Measurements from ENCODE around the gene HS6ST3. TPM values are rescaled to one million over a fixed set of nuclear protein-coding genes. Genes with fewer than 3 reads are reported as not detected.

The HS6ST3 gene
- total RNA-seq, 8 experiments from 2014 or later: 0.04 to 17.2 (median 4.5) TPM

DNA sequence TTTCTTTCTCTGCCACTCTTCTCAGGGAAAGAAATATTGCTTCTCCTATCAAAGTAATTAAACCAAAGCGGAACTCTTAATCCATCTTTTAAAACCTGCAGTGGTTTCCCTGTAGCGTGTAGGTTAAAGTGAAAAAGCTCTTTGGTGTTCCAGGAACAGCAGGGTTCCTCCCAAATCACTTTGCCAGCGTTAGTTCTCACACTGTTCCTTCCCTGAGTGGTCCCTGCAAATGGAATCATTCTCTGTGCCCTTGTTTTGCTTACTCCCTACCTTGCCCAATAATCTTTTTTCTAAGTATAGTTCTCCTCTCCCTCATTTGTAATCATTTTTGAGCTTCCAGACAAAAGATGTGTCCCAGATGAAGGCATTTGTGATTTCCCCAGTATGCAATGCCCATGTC is 207.5 kb downstream of the HS6ST3 start:
- ATAC-seq (replicated peaks in 6 of 8): no peak
- WGBS, 10 experiments: 0 to 100% (median 63%) methylated on average over 1 to 3 of the region's 3 CpGs
- Histone ChIP-seq H3K4me1 (replicated peaks in 1 of 2) (peaks cover 6 to 7% of the 10 kb centered on the region in 2 donors), H3K27ac (no peak overlapping the region), H3K4me3 (no peak overlapping the region)
- in situ Hi-C loops (cut with MboI; ENCODE audit: low pct_unique_long_range_greater_than_20kb in 2 of 9, low sequenced_read_pairs in 9 of 9, unreplicated experiment in 9 of 9): no loop called here

DNA sequence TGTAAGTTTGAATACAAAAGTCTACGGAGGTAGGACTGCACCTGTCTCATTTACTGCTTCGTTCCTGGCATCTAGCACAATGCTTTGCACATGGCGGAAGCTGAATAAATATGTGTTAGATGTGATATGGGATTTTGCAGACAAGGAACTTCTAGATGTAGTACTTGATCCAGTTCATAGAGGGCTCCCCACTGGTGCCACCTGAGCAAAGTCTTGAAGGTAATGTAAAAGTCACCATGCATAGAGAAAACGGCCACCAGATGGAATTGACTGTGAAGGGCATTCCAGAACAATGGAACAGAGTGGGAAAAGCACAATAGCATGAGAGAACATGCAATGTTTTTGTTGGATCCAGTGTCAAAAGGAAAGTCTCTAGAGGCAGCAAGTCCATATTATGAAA is 209.3 kb downstream of the HS6ST3 start:
- WGBS, 10 experiments: 8 to 100% (median 73%) methylated on average over 1 to 4 of the region's 4 CpGs
- no peak for ATAC-seq (replicated peaks in 6 of 8)
- no peak overlapping the region for H3K27ac ChIP-seq

DNA sequence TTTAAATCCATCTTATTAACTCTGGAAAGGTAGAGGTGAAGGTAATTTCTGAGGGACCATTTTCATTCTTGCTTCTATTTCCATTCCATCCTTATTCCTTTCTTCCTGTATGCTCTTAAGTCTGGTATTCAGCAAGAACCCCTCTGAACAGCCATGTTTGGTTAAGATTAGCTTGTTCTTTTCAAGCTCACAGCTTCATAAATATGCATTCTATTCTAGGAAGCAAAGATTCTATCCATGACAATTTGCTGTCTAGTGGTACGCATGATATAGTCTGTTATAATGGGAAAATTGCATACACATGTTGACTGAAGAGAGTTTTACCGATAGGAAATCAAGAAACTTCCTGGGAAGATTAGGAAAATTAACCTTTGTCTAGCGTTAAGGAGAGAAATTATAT is 218.7 kb downstream of the HS6ST3 start:
- H3K4me3 ChIP-seq: no peak overlapping the region
- ATAC-seq (replicated peaks in 6 of 8): peak in 1 of 8 experiments; percentile 58
- 10 to 100% (median 80%) methylated on average over 1 to 3 of the region's 3 CpGs; no CpG with 5 or more reads in 1 of the 10 experiments for WGBS, 10 experiments
- H3K4me1 ChIP-seq (replicated peaks in 1 of 2): peaks cover 0 to 11% of the 10 kb centered on the region in 2 donors
- H3K27ac ChIP-seq: no peak overlapping the region
- in situ Hi-C loops (cut with MboI; ENCODE audit: low pct_unique_long_range_greater_than_20kb in 2 of 9, low sequenced_read_pairs in 9 of 9, unreplicated experiment in 9 of 9): no loop called here

More for the DNA sequence above, 209.3 kb downstream of the HS6ST3 start:
- H3K4me1 ChIP-seq (replicated peaks in 1 of 2): peaks cover 6 to 7% of the 10 kb centered on the region in 2 donors
- no peak overlapping the region for H3K4me3 ChIP-seq
- in situ Hi-C loops (cut with MboI; ENCODE audit: low pct_unique_long_range_greater_than_20kb in 2 of 9, low sequenced_read_pairs in 9 of 9, unreplicated experiment in 9 of 9): no loop called here

DNA sequence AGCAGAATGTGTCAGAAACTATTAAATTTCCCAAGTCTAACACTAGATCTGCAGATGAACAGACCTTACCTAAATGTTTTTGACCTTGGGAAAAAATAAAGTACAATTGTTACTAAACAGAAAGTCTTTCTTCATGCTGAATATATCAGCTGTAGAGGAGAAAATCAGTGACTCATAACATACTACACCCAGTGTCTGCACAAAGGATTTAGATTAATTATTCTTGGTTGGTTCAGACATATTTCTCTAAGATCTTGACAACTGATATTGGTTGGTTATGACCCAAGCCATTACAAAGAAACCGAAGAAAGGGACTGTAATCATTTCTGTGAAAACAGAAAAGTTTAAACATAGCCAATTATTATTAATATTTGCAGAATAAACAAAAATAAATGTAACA is 225.1 kb downstream of the HS6ST3 start:
- ATAC-seq (replicated peaks in 6 of 8): peak in 6 of 8 experiments; percentile 42 to 79 (median 66)
- H3K27ac ChIP-seq: no peak overlapping the region
- in situ Hi-C loops (cut with MboI; ENCODE audit: low pct_unique_long_range_greater_than_20kb in 2 of 9, low sequenced_read_pairs in 9 of 9, unreplicated experiment in 9 of 9): no loop called here
- 0 to 86% (median 34%) methylated on average over 1 of the region's 1 CpG; no CpG with 5 or more reads in 2 of the 10 experiments for WGBS, 10 experiments
- peaks cover 0 to 6% of the 10 kb centered on the region in 2 donors for H3K4me1 ChIP-seq (replicated peaks in 1 of 2)
- no peak overlapping the region for H3K4me3 ChIP-seq

DNA sequence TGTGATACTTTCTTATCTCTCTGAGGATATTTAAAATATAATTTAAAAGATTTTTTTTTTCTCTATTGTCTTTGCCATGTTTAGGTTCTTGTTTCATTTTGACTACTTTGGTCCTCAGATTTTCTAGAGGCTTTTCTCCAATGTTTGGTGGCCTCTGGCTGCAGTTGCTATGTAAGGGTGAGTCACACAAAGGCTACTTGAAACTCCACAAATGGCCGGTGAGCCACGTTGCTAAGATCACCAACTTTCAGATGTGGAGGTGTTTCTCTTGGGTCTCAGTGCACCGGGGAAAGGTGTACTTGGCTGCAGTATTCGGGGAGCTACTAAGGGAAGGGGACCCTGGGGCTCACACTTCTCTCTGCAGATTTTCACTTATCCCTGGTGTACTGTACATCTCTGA is 248.1 kb downstream of the HS6ST3 start:
- WGBS, 10 experiments: 0 to 89% (median 81%) methylated on average over 2 to 3 of the region's 4 CpGs; no CpG with 5 or more reads in 4 of the 10 experiments
- Histone ChIP-seq H3K27ac (no peak overlapping the region), H3K4me3 (no peak overlapping the region), H3K4me1 (replicated peaks in 1 of 2) (peaks cover 0 to 4% of the 10 kb centered on the region in 2 donors)
- in situ Hi-C loops (cut with MboI; ENCODE audit: low pct_unique_long_range_greater_than_20kb in 2 of 9, low sequenced_read_pairs in 9 of 9, unreplicated experiment in 9 of 9): no loop called here
- ATAC-seq (replicated peaks in 6 of 8): no peak

DNA sequence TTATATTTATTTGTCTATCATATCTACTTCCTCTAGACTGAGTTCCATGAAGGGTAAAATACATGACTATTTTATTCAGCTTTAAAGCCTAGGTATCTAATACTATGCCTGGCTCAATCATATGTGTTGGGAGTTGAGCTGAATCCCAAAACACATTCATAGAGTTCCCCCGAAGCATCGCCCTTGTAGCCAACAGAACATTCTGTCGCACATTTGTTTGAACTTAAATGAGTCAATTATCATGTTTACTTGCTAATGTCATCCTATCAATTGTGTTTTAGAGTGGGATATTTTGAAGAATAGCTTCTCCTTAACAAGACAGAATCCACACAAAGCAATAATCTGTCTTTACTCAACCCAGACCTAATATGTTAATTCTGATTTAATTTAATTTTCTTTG is 252.4 kb downstream of the HS6ST3 start:
- no peak overlapping the region for H3K4me3 ChIP-seq
- ATAC-seq (replicated peaks in 6 of 8): no peak
- in situ Hi-C loops (cut with MboI; ENCODE audit: low pct_unique_long_range_greater_than_20kb in 2 of 9, low sequenced_read_pairs in 9 of 9, unreplicated experiment in 9 of 9): no loop called here
- peaks cover 2 to 6% of the 10 kb centered on the region in 2 donors for H3K4me1 ChIP-seq (replicated peaks in 1 of 2)
- no peak overlapping the region for H3K27ac ChIP-seq
- WGBS, 10 experiments: 12 to 100% (median 89%) methylated on average over 2 to 3 of the region's 3 CpGs; no CpG with 5 or more reads in 2 of the 10 experiments

DNA sequence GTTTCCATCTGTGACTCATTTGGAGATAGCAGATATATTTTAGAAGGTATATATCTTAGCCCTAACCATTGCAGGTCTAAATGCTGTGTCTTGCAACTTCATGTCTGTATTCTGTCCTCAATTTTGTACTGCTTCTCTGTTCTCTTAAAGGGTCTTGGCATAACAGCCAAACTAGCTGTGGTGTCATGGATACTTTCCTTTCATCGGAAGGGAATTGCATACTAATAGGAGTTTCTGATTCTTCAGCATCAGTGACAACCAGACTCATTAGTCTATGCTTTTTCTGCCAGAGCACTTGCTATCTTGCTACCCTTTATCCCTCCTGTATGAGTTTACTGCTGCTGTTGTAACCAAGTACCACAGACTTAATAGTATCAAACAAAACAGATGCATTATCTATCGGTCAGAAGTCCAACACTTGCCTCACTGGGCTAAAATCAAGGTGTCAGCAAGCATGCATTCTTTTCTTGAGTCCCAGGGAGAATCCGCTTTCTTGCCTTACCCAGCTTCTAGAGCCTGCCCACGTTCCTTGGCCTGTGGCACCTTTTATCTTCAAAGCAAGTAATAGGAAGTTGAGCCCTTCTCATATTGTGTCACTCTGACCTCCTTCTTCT is 253.1 kb downstream of the HS6ST3 start:
- peak in 1 of 8 experiments; percentile 59 for ATAC-seq (replicated peaks in 6 of 8)
- H3K27ac ChIP-seq: no peak overlapping the region
- H3K4me3 ChIP-seq: no peak overlapping the region
- in situ Hi-C loops (cut with MboI; ENCODE audit: low pct_unique_long_range_greater_than_20kb in 2 of 9, low sequenced_read_pairs in 9 of 9, unreplicated experiment in 9 of 9): no loop called here
- 14 to 92% (median 60%) methylated on average over 1 to 4 of the region's 4 CpGs; no CpG with 5 or more reads in 2 of the 10 experiments for WGBS, 10 experiments
- peaks cover 2 to 6% of the 10 kb centered on the region in 2 donors for H3K4me1 ChIP-seq (replicated peaks in 1 of 2)

DNA sequence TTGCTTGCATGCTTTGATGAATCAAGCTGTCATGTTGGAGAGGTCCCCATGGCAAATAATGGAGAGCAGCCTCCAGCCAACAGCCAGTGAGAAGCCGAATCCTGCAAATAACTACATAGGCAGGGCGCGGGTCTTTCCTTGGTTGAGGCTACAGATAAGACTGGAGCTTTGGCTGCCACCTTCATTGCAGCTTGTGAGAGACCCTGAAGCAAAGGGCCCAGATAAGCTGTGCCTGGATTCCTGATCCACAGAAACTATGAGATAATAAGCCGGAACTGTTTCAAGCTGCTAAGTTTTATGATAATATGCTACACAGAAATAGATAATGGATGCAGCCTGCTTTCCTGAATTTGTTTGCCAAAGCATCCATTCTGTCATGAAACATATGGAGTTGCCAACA is 257.0 kb downstream of the HS6ST3 start:
- Histone ChIP-seq H3K4me1 (replicated peaks in 1 of 2) (peaks cover 2 to 6% of the 10 kb centered on the region in 2 donors), H3K27ac (no peak overlapping the region), H3K4me3 (no peak overlapping the region)
- in situ Hi-C loops (cut with MboI; ENCODE audit: low pct_unique_long_range_greater_than_20kb in 2 of 9, low sequenced_read_pairs in 9 of 9, unreplicated experiment in 9 of 9): no loop called here
- ATAC-seq (replicated peaks in 6 of 8): no peak
- WGBS, 10 experiments: 40 to 100% (median 91%) methylated on average over 1 to 4 of the region's 4 CpGs; no CpG with 5 or more reads in 4 of the 10 experiments

DNA sequence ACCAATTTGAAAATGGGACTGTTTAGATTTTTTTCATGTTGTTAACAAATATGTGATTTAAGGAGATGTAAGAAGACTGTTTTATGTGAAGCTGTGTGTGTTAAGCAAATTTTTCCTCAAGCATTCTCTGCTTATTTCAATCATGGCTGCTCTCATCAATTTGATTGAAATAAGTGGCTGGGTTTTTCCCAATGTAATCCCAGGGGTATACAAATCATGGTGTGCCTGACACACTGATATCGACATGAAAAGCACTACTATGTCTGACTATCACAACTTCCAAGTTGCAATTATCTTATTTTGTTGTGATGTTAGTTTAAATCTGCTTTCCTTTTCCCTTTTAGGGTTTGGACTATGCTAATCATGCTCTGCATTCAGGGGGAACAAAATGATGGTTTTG is 283.7 kb downstream of the HS6ST3 start:
- in situ Hi-C loops (cut with MboI; ENCODE audit: low pct_unique_long_range_greater_than_20kb in 2 of 9, low sequenced_read_pairs in 9 of 9, unreplicated experiment in 9 of 9): no loop called here
- WGBS, 10 experiments: 0 to 63% (median 54%) methylated on average over 1 of the region's 1 CpG; no CpG with 5 or more reads in 2 of the 10 experiments
- ATAC-seq (replicated peaks in 6 of 8): peak in 2 of 8 experiments; percentile 27 to 38

DNA sequence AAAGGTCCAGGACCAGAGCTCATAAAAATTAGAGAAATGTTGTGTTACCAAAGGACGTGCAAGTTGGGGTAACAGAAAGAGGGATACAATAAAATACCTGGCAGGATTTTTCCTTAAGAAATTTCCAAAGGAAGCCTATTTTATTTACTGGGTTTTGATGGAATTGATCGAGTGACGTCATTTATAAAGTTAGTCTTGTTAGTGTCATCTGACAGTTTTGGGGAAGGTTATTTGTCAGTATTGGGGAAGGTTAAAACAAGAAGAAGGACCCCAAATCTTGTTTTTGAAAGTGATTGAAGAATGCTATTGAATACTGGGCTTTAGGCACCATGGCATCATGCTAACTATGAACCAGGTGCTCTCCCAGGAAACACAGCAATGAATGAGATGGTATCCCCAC is 287.9 kb downstream of the HS6ST3 start:
- no peak overlapping the region for H3K4me3 ChIP-seq
- no peak for ATAC-seq (replicated peaks in 6 of 8)
- H3K4me1 ChIP-seq (replicated peaks in 1 of 2): peaks cover 5 to 7% of the 10 kb centered on the region in 2 donors
- in situ Hi-C loops (cut with MboI; ENCODE audit: low pct_unique_long_range_greater_than_20kb in 2 of 9, low sequenced_read_pairs in 9 of 9, unreplicated experiment in 9 of 9): no loop called here
- 9 to 100% (median 91%) methylated on average over 1 to 3 of the region's 3 CpGs for WGBS, 10 experiments
- H3K27ac ChIP-seq: no peak overlapping the region

More for the DNA sequence above, 283.7 kb downstream of the HS6ST3 start:
- peaks cover 5 to 7% of the 10 kb centered on the region in 2 donors for H3K4me1 ChIP-seq (replicated peaks in 1 of 2)
- H3K4me3 ChIP-seq: no peak overlapping the region
- no peak overlapping the region for H3K27ac ChIP-seq

DNA sequence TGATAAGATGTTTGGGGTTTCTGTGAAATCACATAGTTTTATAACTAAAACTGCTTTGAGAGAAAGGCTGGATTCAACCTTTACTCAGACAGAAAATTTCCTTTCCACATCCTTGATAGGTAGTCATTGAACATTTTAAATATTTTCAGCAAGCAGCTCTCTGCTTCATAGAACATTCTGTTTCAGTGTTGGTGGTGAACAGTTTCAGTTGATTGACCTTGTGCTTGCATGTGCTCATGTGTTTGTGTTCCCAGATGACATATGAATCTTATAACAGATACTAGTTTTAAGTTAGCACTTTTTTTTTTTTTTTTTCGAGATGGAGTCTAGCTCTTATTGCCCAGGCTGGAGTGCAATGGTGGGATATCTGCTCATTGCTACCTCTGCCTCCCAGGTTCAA is 290.1 kb downstream of the HS6ST3 start:
- no peak for ATAC-seq (replicated peaks in 6 of 8)
- no peaks in the 10 kb centered on the region for H3K4me1 ChIP-seq (replicated peaks in 1 of 2)
- in situ Hi-C loops (cut with MboI; ENCODE audit: low pct_unique_long_range_greater_than_20kb in 2 of 9, low sequenced_read_pairs in 9 of 9, unreplicated experiment in 9 of 9): no loop called here
- WGBS, 10 experiments: 60 to 86% methylated on average over 1 of the region's 1 CpG; no CpG with 5 or more reads in 8 of the 10 experiments
- no peak overlapping the region for H3K27ac ChIP-seq
- no peak overlapping the region for H3K4me3 ChIP-seq

DNA sequence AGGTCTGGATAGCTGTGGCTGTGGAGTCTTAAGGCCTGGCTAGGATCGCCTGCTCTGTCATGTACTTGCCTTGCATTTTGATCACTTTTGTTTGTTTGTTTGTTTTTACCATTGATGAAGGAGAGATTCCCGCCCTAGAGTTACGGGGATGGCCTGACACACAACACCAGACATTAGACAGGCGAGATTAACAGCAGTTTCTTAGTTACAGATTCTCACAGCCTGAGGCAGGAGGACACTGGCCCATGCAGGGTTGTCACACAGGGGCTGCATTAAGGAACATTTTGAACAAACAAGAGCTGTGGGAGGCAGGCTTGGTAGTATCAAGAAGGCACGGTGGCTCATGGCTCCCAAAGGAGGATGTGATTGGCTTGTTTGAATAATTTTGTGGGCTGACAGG is 291.8 kb downstream of the HS6ST3 start:
- Histone ChIP-seq H3K27ac (no peak overlapping the region), H3K4me1 (replicated peaks in 1 of 2) (no peaks in the 10 kb centered on the region), H3K4me3 (no peak overlapping the region)
- peak in 3 of 8 experiments; percentile 18 to 70 (median 25) for ATAC-seq (replicated peaks in 6 of 8)
- WGBS, 10 experiments: 3 to 84% (median 80%) methylated on average over 1 to 5 of the region's 5 CpGs; no CpG with 5 or more reads in 5 of the 10 experiments
- in situ Hi-C loops (cut with MboI; ENCODE audit: low pct_unique_long_range_greater_than_20kb in 2 of 9, low sequenced_read_pairs in 9 of 9, unreplicated experiment in 9 of 9): no loop called here

DNA sequence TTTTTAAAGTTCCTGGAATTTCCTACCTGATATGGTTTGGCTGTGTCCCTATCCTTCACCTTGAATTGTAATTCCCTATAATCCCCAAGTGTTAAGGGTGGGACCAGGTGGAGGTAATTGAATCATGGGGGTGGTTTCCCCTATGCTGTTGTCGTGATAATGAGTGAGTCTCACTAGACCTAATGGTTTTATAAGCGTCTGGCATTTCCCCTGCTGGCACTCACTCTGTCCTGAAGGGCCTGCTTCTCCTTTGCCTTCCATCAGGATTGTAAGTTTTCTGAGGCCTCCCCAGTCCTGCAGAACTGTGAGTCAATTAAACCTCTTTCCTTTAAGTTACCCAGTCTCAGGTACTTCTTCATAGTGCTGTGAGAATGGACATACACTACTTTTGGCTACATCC is 298.7 kb downstream of the HS6ST3 start:
- ATAC-seq (replicated peaks in 6 of 8): no peak
- Histone ChIP-seq H3K4me1 (replicated peaks in 1 of 2) (no peaks in the 10 kb centered on the region), H3K27ac (no peak overlapping the region), H3K4me3 (no peak overlapping the region)
- in situ Hi-C loops (cut with MboI; ENCODE audit: low pct_unique_long_range_greater_than_20kb in 2 of 9, low sequenced_read_pairs in 9 of 9, unreplicated experiment in 9 of 9): no loop called here
- 0 to 80% (median 50%) methylated on average over 1 to 2 of the region's 2 CpGs; no CpG with 5 or more reads in 3 of the 10 experiments for WGBS, 10 experiments

DNA sequence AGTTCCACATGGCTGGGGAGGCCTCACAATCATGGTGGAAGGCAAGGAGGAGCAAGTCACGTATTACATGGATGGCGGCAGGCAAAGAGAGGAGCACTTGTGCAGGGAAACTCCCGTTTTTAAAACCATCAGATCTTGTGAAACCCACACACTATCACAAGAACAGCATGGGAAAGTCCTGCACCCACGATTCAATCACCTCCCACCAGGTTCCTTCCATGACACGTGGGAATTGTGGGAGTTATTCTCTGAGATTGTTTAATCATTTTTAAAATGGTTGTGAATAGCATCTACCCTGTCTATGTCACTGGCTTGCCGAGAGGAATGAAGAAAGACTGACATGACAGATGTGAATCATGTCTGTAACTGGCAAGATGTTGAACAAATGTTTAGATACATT is 301.7 kb downstream of the HS6ST3 start:
- H3K4me1 ChIP-seq (replicated peaks in 1 of 2): no peaks in the 10 kb centered on the region
- H3K27ac ChIP-seq: no peak overlapping the region
- no peak for ATAC-seq (replicated peaks in 6 of 8)
- 12 to 100% (median 90%) methylated on average over 1 to 5 of the region's 6 CpGs; no CpG with 5 or more reads in 2 of the 10 experiments for WGBS, 10 experiments
- in situ Hi-C loops (cut with MboI; ENCODE audit: low pct_unique_long_range_greater_than_20kb in 2 of 9, low sequenced_read_pairs in 9 of 9, unreplicated experiment in 9 of 9): no loop called here
- H3K4me3 ChIP-seq: no peak overlapping the region

Data from motor neuron (in vitro differentiated cells).